ENCODE data around the gene SCG3.

The SCG3 gene

GRCh38 chr15:51727141-51727897 lies 46.0 kb downstream of the SCG3 start:
- no peak for DNase-seq (ENCODE audit: low read depth in 2 of 2)

- DNase-seq (ENCODE audit: low read depth in 2 of 2): no peak
These were observed 50.4 kb downstream of the SCG3 start for GRCh38 chr15:51731549-51732267.

- DNase-seq (ENCODE audit: low read depth in 2 of 2): no peak
These were observed 51.3 kb downstream of the SCG3 start for GRCh38 chr15:51732646-51733045.

- DNase-seq (ENCODE audit: low read depth in 2 of 2): no peak
These were observed 54.1 kb downstream of the SCG3 start for GRCh38 chr15:51735228-51736010.

- no peak for DNase-seq (ENCODE audit: low read depth in 2 of 2)
These were observed 54.8 kb downstream of the SCG3 start for GRCh38 chr15:51736069-51736468.

GRCh38 chr15:51736751-51737521 lies 55.6 kb downstream of the SCG3 start:
- DNase-seq (ENCODE audit: low read depth in 2 of 2): no peak

DNA sequence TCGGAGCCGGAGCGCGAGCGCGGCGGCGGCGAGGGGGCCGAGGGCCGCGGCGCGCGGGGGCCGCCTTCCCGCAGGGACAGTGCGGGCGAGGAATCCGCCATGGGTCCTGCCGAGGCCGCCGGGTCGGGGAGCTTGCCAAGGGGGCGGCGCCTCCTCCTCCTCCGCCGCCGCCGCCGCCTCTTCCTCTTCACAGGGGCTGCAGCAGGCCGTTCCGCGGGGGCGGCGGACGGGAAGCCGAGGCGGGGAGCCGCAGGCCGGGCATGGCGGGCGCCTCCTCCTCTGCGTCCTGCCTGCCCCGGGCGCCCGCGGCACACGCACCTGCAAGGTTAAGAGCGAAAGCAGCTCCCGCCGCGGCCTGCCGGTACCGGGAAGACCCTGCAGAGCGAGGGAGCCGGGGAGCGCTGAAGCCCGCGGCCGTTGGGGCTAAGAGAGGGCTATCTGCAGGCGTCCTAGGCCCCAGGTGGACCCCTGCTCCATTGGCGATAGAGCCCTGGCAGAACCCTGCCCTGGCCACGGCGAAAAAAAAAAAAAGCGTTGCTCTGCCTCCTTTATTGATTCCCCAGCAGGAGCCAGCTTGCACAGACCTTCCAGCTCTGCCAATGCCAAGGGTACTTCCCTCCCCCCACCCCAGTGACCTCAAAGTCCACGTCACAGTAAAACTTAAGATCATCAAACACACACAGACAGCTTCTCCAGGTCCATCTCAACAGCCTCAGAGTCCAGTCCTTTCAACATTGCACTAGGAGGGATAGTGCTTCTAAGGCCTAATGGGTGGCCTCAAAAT lies 56.4 kb downstream of the SCG3 start, which contains the start of gene LYSMD2:
Gene LYSMD2, minus strand, starts transcription at position 134 of the 784 bp plus-strand sequence. Its CDS starts 33 bp downstream, at position 101.
- DNase-seq (ENCODE audit: low read depth in 2 of 2): no peak

DNA sequence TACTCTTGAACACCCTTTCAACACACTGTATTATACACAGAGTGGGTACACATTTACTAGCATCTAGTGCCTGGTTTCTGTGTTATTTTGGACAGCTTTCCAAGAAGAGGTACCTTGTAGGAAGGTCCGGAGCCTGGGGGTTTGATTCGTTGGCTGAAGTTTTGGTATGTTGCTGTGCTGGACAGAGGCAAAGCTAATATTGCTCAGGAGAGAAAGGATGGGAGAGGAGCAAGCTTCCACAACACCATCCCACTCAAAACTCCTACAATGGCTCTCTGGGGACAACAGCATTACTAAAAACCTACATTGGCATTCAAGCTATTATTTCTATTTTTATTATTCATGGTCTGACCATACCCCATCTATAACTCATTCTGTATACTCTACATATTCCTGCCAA lies 57.2 kb downstream of the SCG3 start:
- DNase-seq (ENCODE audit: low read depth in 2 of 2): no peak

DNA sequence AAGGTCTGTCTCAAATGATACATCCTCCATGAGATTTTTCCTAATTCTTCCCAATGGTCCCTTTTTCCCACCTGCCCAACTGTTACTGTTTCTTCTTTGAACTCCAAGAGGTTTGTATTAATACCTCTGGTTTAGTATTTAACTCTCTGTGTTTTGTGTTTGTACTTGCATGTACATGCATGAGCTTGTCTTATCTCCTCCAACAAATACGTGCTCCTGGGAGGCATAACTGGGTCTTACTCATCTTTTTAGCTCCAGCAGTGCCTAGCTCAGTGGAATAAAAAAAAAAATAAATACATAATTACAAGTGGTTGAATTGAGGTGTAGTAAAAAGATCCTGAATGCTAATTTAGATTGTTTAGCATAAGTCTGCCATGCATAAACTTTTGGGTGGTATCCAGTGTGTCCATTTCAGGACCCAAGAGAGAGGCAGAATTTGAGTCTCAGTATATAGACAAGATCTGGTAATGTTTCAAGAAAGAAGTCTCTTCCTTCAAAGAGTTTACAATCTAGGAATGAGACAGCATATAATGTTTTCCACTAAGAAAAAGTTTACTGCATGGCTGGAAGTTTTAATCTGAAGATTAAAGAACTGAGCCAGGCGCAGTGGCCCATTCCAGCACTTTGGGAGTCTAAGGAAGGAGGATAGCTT lies 57.9 kb downstream of the SCG3 start:
- no peak for DNase-seq (ENCODE audit: low read depth in 2 of 2)

- no peak for DNase-seq (ENCODE audit: low read depth in 2 of 2)
These were observed 68.0 kb downstream of the SCG3 start for GRCh38 chr15:51749307-51749706.

GRCh38 chr15:51750186-51750585 lies 68.9 kb downstream of the SCG3 start:
- no peak for DNase-seq (ENCODE audit: low read depth in 2 of 2)

- no peak for DNase-seq (ENCODE audit: low read depth in 2 of 2)
These were observed 69.7 kb downstream of the SCG3 start, which contains the start of gene TMOD2 for GRCh38 chr15:51750792-51751696. Gene TMOD2, plus strand, starts transcription at chr15:51751597. Its CDS starts 14,845 bp downstream, at chr15:51766442.

DNA sequence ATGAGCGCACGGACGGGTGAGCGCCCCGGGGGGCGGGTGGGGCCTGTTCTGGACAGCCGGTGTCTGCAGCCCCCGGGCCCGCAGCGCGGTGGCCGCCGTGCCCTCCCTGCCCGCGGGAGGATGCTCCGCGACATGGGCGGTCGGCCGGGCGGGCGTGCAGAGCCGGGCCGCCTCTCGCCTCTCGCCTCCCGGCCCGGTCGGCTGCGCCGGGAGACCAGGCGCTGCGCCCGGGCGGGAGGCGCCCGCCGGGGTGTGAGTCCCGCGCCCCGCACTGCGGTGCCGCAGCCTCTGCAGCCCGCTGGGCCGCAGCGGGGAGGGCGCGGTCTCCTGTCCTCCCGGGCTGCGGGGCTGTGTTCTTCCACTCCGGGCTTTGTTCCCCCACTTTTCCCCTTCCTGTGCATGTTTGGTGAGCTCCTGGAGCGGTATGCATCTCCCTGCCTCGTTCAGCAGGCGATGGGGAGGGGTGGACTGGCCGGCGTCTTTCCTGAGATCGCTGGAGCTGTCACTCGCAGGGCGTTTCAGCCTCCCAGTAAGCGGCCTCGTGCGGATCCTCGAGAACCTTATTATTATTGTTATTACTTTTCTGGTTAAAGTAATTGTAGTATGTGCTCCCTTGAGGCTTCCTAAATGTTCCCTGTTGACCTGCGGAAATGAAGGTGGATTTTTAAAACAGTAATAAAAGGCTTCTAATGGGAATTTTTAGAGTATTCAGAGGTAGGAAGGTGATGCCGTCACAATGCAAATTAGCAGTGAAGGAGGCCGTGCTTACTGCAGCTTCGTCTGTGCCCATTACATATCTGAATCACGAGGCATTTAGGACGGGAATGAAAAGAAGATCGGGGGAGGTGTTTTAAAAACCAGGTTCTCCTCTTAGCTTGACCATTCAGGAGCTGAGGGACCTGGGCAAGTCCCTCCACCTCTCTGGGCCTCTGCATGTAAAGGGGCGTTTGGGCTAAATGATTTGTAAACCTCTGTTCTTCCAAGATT lies 70.7 kb downstream of the SCG3 start:
- no peak for DNase-seq (ENCODE audit: low read depth in 2 of 2)

DNA sequence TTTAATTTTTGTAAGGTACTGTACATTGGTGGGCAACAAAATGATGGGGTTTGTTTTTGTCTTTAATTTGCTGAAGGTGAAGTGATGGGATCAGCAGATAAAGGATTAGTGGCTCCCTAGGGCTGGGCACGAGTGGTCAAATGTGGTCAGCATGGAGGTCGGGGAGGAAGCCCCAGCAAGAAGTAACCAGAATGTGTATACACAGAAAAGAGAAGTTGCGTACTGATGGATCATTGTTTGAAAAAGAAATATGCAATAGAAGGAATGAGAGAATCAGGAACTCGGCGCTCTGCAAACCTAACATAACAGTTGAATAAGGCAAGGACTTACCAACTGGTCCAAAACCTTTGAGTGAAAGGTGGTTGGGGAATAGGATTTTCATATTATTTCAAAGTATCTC lies 71.6 kb downstream of the SCG3 start:
- no peak for DNase-seq (ENCODE audit: low read depth in 2 of 2)

DNA sequence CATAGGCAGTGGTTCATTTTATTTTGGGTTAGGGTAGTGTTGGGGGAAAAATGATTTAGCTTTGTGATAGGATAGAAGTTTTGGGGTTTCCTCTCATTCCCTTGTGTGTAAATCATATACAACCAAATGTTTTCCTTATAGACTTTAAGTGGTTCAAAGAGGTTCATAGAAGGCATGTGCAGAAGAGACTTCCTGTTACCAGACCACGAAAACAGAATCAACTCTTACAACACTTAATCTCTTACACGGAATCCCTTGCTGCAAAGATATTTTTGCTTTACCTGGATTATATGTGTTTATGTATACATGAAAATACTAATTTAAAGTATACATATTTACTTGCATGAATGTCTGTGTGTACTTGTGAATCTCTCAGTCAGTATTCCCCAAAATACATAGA lies 73.0 kb downstream of the SCG3 start:
- no peak for DNase-seq (ENCODE audit: low read depth in 2 of 2)

- no peak for DNase-seq (ENCODE audit: low read depth in 2 of 2)
These were observed 74.5 kb downstream of the SCG3 start for GRCh38 chr15:51755790-51756189.

- no peak for DNase-seq (ENCODE audit: low read depth in 2 of 2)
These were observed 75.2 kb downstream of the SCG3 start for GRCh38 chr15:51756482-51756881.

- DNase-seq (ENCODE audit: low read depth in 2 of 2): no peak
These were observed 76.1 kb downstream of the SCG3 start for GRCh38 chr15:51757450-51757849.
